ENCODE measurements around the gene SNX27.
"Not testable (repeated sequence)": the region's sequence is repeated elsewhere in the genome, so short reads cannot be mapped to it uniquely, and the experiment has no call there.

The SNX27 gene

DNA sequence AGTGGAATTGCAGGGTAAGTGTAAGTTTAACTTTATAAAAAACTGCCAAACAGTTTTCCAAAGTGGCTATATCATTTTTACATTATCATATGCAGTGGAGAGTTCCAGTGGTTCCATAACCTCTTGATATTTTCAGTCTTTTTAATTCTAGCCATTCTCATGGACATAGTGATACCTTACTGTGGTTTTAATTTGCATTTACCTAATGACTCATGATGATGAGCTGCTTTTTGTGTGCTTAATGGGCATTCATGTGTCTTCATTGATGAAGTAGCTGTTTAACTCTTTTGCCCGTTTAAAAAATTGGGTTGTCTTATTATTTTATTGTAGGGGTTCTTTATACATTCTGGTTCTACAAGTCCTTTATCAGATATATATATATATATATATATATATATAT, 29.4 kb downstream of the SNX27 start (continued):
- TF ChIP-seq ZNF548 (tag by site-specific recombination; IDR thresholded peaks at IDR 0.05) (no peak), ZNF433 (tag by site-specific recombination; IDR thresholded peaks at IDR 0.05; ENCODE audit: low read depth) (no peak), ZNF366 (tag by site-specific recombination; conservative IDR thresholded peaks at IDR 0.05) (no peak), ZNF248 (tag by site-specific recombination; IDR thresholded peaks at IDR 0.05) (no peak), MYNN (tag by site-specific recombination; IDR thresholded peaks at IDR 0.05; ENCODE audit: borderline replicate concordance) (no peak), ZNF629 (tag by site-specific recombination; IDR thresholded peaks at IDR 0.05) (no peak), ZXDB (tag by site-specific recombination; IDR thresholded peaks at IDR 0.05) (no peak), ZNF785 (tag by site-specific recombination; IDR thresholded peaks at IDR 0.05) (no peak)

DNA sequence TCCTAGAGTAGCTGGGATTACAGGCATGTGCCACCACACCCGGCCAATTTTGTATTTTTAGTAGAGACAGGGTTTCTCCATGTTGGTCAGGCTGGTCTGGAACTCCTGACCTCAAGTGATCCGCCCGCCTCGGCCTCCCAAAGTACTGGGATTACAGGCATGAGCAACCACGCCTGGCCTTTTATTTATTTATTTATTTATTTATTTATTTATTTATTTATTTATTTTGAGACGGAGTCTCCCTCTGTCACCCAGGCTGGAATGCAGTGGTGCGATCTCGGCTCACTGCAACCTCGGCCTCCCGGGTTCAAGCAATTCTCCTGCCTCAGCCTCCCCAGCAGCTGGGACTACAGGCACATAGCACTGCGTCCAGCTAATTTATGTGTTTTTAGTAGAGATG, 31.2 kb downstream of the SNX27 start:
- POLR2A ChIA-PET; H3K36me3 ChIP-seq (ENCODE audit: control insufficient read depth in 2 of 2, insufficient read depth in 1 of 2, low read length in 2 of 2); H3K27ac ChIP-seq (ENCODE audit: extremely low read depth, low read depth, low read length); H3K9me3 ChIP-seq (ENCODE audit: control insufficient read depth, insufficient read depth, low read depth, low read length); CTCF ChIA-PET; H3K4me3 ChIP-seq (ENCODE audit: low read depth, low read length): not testable (repeated sequence)
- peaks cover 13% of the 10 kb centered on the region for H3K4me1 ChIP-seq (ENCODE audit: control insufficient read depth, insufficient read depth, low read length)
- TF ChIP-seq ZNF394 (tag by site-specific recombination; IDR thresholded peaks at IDR 0.05; ENCODE audit: borderline replicate concordance) (peak; percentile 77; the same call in 1 of the 2 replicates), ZBTB8A (tag by site-specific recombination; IDR thresholded peaks at IDR 0.05) (peak; percentile 32; the same call in 1 of the 2 replicates), ZNF433 (tag by site-specific recombination; IDR thresholded peaks at IDR 0.05; ENCODE audit: low read depth) (peak; percentile 34; the same call in 1 of the 2 replicates), ZNF140 (tag by site-specific recombination; IDR thresholded peaks at IDR 0.05) (peak; percentile 41; the same call in 1 of the 2 replicates), ZXDB (tag by site-specific recombination; IDR thresholded peaks at IDR 0.05) (0 out of 2 replicates have a peak, but pooled peaks have one; percentile 26), ZNF555 (tag by site-specific recombination; conservative IDR thresholded peaks at IDR 0.05) (peak; percentile 32), ZNF426 (tag by site-specific recombination; IDR thresholded peaks at IDR 0.05) (peak; percentile 50)
- TF ChIP-seq, protein P1, sequence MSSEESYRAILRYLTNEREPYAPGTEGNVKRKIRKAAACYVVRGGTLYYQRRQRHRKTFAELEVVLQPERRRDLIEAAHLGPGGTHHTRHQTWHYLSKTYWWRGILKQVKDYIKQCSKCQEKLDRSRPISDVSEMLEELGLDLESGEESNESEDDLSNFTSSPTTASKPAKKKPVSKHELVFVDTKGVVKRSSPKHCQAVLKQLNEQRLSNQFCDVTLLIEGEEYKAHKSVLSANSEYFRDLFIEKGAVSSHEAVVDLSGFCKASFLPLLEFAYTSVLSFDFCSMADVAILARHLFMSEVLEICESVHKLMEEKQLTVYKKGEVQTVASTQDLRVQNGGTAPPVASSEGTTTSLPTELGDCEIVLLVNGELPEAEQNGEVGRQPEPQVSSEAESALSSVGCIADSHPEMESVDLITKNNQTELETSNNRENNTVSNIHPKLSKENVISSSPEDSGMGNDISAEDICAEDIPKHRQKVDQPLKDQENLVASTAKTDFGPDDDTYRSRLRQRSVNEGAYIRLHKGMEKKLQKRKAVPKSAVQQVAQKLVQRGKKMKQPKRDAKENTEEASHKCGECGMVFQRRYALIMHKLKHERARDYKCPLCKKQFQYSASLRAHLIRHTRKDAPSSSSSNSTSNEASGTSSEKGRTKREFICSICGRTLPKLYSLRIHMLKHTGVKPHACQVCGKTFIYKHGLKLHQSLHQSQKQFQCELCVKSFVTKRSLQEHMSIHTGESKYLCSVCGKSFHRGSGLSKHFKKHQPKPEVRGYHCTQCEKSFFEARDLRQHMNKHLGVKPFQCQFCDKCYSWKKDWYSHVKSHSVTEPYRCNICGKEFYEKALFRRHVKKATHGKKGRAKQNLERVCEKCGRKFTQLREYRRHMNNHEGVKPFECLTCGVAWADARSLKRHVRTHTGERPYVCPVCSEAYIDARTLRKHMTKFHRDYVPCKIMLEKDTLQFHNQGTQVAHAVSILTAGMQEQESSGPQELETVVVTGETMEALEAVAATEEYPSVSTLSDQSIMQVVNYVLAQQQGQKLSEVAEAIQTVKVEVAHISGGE (tag by site-specific recombination; conservative IDR thresholded peaks at IDR 0.05; ENCODE audit: low read depth): 0 out of 2 replicates have a peak, but pooled peaks have one; percentile 44
- TF ChIP-seq, protein P2, sequence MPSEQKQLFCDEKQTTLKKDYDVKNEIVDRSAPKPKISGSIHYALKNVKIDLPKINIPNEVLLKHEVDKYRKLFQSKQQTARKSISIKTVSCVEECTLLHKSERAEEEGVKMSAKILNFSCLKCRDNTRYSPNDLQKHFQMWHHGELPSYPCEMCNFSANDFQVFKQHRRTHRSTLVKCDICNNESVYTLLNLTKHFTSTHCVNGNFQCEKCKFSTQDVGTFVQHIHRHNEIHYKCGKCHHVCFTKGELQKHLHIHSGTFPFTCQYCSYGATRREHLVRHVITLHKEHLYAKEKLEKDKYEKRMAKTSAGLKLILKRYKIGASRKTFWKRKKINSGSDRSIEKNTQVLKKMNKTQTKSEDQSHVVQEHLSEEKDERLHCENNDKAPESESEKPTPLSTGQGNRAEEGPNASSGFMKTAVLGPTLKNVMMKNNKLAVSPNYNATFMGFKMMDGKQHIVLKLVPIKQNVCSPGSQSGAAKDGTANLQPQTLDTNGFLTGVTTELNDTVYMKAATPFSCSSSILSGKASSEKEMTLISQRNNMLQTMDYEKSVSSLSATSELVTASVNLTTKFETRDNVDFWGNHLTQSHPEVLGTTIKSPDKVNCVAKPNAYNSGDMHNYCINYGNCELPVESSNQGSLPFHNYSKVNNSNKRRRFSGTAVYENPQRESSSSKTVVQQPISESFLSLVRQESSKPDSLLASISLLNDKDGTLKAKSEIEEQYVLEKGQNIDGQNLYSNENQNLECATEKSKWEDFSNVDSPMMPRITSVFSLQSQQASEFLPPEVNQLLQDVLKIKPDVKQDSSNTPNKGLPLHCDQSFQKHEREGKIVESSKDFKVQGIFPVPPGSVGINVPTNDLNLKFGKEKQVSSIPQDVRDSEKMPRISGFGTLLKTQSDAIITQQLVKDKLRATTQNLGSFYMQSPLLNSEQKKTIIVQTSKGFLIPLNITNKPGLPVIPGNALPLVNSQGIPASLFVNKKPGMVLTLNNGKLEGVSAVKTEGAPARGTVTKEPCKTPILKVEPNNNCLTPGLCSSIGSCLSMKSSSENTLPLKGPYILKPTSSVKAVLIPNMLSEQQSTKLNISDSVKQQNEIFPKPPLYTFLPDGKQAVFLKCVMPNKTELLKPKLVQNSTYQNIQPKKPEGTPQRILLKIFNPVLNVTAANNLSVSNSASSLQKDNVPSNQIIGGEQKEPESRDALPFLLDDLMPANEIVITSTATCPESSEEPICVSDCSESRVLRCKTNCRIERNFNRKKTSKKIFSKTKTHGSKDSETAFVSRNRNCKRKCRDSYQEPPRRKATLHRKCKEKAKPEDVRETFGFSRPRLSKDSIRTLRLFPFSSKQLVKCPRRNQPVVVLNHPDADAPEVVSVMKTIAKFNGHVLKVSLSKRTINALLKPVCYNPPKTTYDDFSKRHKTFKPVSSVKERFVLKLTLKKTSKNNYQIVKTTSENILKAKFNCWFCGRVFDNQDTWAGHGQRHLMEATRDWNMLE (tag by site-specific recombination; conservative IDR thresholded peaks at IDR 0.05; ENCODE audit: low read depth): peak; percentile 65; the same call in 1 of the 2 replicates
- TF ChIP-seq, protein P3, sequence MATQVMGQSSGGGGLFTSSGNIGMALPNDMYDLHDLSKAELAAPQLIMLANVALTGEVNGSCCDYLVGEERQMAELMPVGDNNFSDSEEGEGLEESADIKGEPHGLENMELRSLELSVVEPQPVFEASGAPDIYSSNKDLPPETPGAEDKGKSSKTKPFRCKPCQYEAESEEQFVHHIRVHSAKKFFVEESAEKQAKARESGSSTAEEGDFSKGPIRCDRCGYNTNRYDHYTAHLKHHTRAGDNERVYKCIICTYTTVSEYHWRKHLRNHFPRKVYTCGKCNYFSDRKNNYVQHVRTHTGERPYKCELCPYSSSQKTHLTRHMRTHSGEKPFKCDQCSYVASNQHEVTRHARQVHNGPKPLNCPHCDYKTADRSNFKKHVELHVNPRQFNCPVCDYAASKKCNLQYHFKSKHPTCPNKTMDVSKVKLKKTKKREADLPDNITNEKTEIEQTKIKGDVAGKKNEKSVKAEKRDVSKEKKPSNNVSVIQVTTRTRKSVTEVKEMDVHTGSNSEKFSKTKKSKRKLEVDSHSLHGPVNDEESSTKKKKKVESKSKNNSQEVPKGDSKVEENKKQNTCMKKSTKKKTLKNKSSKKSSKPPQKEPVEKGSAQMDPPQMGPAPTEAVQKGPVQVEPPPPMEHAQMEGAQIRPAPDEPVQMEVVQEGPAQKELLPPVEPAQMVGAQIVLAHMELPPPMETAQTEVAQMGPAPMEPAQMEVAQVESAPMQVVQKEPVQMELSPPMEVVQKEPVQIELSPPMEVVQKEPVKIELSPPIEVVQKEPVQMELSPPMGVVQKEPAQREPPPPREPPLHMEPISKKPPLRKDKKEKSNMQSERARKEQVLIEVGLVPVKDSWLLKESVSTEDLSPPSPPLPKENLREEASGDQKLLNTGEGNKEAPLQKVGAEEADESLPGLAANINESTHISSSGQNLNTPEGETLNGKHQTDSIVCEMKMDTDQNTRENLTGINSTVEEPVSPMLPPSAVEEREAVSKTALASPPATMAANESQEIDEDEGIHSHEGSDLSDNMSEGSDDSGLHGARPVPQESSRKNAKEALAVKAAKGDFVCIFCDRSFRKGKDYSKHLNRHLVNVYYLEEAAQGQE (tag by site-specific recombination; IDR thresholded peaks at IDR 0.05): 0 out of 2 replicates have a peak, but pooled peaks have one; percentile 25
